ENCODE measurements around the gene C20orf202. TPM values are rescaled to one million over a fixed set of nuclear protein-coding genes. Genes with fewer than 3 reads are reported as not detected.

C20orf202 gene
- total RNA-seq (under 1 TPM in 1 of 2 donors, not detected in 1; 0.76 TPM), polyA plus RNA-seq (ENCODE audit: insufficient read length in 6 of 6) (1 to 10 TPM; 1.1 to 1.7 (median 1.3) TPM)
- long read RNA-seq, donor 1, result 0 reads
- long read RNA-seq, donor 2, result 0 reads
- long read RNA-seq, donor 3, result 0 reads
- long read RNA-seq, donor 4, partial matches to known transcripts, result 0 of 1 reads
- long read RNA-seq, donor 4, other reads (novel, unspliced or antisense), result 0 of 1 reads
- long read RNA-seq, donor 5, result 0 reads
- long read RNA-seq, donor 6, result 0 reads
- long read RNA-seq, donor 7, result 0 reads
- long read RNA-seq, donor 8, partial matches to known transcripts, result 0 of 1 reads
- long read RNA-seq, donor 8, other reads (novel, unspliced or antisense), result 0 of 1 reads
- long read RNA-seq, donor 9, result 0 reads
- long read RNA-seq, donor 10, partial matches to known transcripts, result 0 of 1 reads
- long read RNA-seq, donor 10, other reads (novel, unspliced or antisense), result 0 of 1 reads
- long read RNA-seq, donor 11, result 0 reads
- long read RNA-seq, donor 12, result 0 reads

DNA sequence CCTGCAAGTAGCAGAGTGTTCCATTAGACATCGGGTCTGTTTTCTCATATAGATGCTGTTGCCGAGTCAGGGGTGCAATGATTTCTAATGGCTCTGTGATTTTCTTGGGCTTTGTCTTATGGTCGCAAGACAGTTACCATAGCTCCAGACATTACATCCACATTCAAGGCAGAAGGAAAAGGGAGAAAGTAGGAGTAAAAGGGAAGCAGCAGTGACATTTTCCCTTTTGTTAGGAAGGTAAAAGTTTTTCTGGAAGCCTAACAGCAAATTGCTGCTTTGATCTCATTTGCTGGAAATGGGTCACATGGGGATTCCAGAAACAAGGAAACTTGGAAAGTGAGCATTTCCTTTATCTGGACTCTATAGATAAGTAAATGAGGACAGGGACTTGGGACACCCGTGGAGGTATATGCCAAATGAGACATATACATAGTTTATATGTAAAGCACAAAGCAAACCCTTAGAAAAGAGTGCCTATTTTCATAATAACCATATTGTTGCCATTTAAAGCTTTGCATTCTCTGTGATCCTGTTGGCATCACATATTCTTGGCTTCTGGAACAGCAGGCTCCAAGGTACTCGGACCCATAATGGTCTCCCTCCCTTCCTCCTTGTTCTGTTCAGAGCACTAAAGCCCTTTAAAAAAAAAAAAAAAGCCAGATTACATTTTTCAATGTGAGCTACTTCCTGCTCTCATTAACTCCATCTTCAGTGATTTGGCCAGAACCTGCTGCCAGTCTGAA is at the start of gene C20orf202:
Gene C20orf202, plus strand, starts transcription at position 693 of the 743 bp plus-strand sequence. CDS start 132 bp downstream, outside the sequence.
- H3K27ac ChIP-seq, result peak within 1 kb of the TSS; percentile 20 to 26
- H3K4me3 ChIP-seq, result no peak within 1 kb of the TSS
- ATAC-seq, result no peak
- no peaks in the 10 kb centered on the region for H3K27me3 ChIP-seq
- TF ChIP-seq, protein P1, sequence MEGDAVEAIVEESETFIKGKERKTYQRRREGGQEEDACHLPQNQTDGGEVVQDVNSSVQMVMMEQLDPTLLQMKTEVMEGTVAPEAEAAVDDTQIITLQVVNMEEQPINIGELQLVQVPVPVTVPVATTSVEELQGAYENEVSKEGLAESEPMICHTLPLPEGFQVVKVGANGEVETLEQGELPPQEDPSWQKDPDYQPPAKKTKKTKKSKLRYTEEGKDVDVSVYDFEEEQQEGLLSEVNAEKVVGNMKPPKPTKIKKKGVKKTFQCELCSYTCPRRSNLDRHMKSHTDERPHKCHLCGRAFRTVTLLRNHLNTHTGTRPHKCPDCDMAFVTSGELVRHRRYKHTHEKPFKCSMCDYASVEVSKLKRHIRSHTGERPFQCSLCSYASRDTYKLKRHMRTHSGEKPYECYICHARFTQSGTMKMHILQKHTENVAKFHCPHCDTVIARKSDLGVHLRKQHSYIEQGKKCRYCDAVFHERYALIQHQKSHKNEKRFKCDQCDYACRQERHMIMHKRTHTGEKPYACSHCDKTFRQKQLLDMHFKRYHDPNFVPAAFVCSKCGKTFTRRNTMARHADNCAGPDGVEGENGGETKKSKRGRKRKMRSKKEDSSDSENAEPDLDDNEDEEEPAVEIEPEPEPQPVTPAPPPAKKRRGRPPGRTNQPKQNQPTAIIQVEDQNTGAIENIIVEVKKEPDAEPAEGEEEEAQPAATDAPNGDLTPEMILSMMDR (IDR thresholded peaks at IDR 0.05), result no peak
- H3K36me3 ChIP-seq, result no peaks in the 10 kb centered on the region
- no peak for DNase-seq
- H3K4me1 ChIP-seq, result no peaks in the 10 kb centered on the region
- no peaks in the 10 kb centered on the region for H3K9me3 ChIP-seq
- intact Hi-C loops (cut with DNase I), result no loop called here

- DNase-seq (no peak), ATAC-seq (no peak)
- H3K9me3 ChIP-seq, result no peaks in the 10 kb centered on the region
- intact Hi-C loops (cut with DNase I), result no loop called here
- H3K36me3 ChIP-seq, result peaks cover 0 to 58% of the 10 kb centered on the region in 2 donors
- H3K27ac ChIP-seq, result no peak overlapping the region
- H3K27me3 ChIP-seq, result no peaks in the 10 kb centered on the region
- TF ChIP-seq, protein P1 (IDR thresholded peaks at IDR 0.05), result no peak
- no peaks in the 10 kb centered on the region for H3K4me1 ChIP-seq
- H3K4me3 ChIP-seq, result no peak overlapping the region
These were observed 49.0 kb upstream of the C20orf202 start for GRCh38 chr20:1154226-1154625.

DNA sequence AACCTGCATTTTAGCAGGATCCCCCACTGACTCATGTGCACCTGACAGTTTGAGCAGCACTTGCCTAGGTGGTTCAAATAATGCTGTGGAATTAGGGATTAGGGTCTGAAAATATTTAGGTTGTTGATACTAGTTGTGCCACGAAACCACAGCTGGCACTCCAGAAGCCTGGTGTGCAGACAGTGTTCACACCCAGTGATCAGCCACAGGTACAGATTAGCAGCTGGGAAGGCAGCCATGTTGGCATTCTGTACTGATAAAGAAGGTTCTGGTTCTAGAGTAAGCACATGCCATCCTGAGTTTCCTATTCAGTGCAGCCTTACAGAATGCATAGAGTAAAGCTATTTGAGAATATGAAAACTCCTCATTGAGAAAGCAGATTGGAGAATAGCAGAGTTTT is 48.6 kb upstream of the C20orf202 start:
- no peak for DNase-seq
- TF ChIP-seq, protein P1 (IDR thresholded peaks at IDR 0.05), result no peak
- Histone ChIP-seq H3K27ac (no peak overlapping the region), H3K36me3 (peaks cover 0 to 63% of the 10 kb centered on the region in 2 donors), H3K4me1 (no peaks in the 10 kb centered on the region), H3K27me3 (no peaks in the 10 kb centered on the region), H3K4me3 (no peak overlapping the region), H3K9me3 (no peaks in the 10 kb centered on the region)
- ATAC-seq, result no peak
- intact Hi-C loops (cut with DNase I), result no loop called here

GRCh38 chr20:1155342-1155741 is 47.9 kb upstream of the C20orf202 start:
- DNase-seq (no peak), ATAC-seq (no peak)
- Histone ChIP-seq H3K4me1 (no peaks in the 10 kb centered on the region), H3K36me3 (peaks cover 0 to 69% of the 10 kb centered on the region in 2 donors), H3K27me3 (no peaks in the 10 kb centered on the region), H3K9me3 (no peaks in the 10 kb centered on the region), H3K27ac (no peak overlapping the region), H3K4me3 (no peak overlapping the region)
- intact Hi-C loops (cut with DNase I), result no loop called here
- TF ChIP-seq, protein P1 (IDR thresholded peaks at IDR 0.05), result no peak

GRCh38 chr20:1160496-1160895 is 42.8 kb upstream of the C20orf202 start:
- peaks cover 0 to 84% of the 10 kb centered on the region in 2 donors for H3K36me3 ChIP-seq
- intact Hi-C loops (cut with DNase I), result no loop called here
- H3K27me3 ChIP-seq, result no peaks in the 10 kb centered on the region
- H3K9me3 ChIP-seq, result no peaks in the 10 kb centered on the region
- H3K27ac ChIP-seq, result no peak overlapping the region
- TF ChIP-seq, protein P1 (IDR thresholded peaks at IDR 0.05), result no peak
- no peak for DNase-seq
- no peak for ATAC-seq
- H3K4me1 ChIP-seq, result no peaks in the 10 kb centered on the region
- no peak overlapping the region for H3K4me3 ChIP-seq
